ENCODE measurements around the gene FHOD3.

- TF ChIP-seq CTCF (IDR thresholded peaks at IDR 0.05) (no peak), POLR2A (IDR thresholded peaks at IDR 0.05) (no peak), POLR2AphosphoS5 (IDR thresholded peaks at IDR 0.05) (no peak), EP300 (IDR thresholded peaks at IDR 0.05; ENCODE audit: low read depth) (no peak)
Measured at GRCh38 chr18:36449451-36449850, 151.9 kb downstream of the FHOD3 start.
